ENCODE results near the gene ASXL1. TPM values are rescaled to one million over a fixed set of nuclear protein-coding genes. Genes with fewer than 3 reads are reported as not detected.

ASXL1 gene
- total and polyA plus RNA-seq, 2 experiments from 2014 or later = 10.4 to 29.0 TPM

GRCh38 chr20:32421290-32421689, 63.2 kb downstream of the ASXL1 start:
- TF ChIP-seq NANOG (IDR thresholded peaks at IDR 0.05; ENCODE audit: borderline replicate concordance) (no peak), POLR2AphosphoS5 (IDR thresholded peaks at IDR 0.05; ENCODE audit: low read depth) (no peak), ZNF114 (CRISPR knock-in tag; IDR thresholded peaks at IDR 0.05) (no peak), STAT1 (IDR thresholded peaks at IDR 0.05; ENCODE audit: unreplicated experiment) (no peak), JUNB (IDR thresholded peaks at IDR 0.05; ENCODE audit: unreplicated experiment) (no peak), CREB1 (CRISPR knock-in tag; IDR thresholded peaks at IDR 0.05; ENCODE audit: low read depth) (no peak), ETS1 (IDR thresholded peaks at IDR 0.05) (no peak), CTCF (conservative IDR thresholded peaks at IDR 0.05; ENCODE audit: low read depth in 2 of 2) (no peak), EZH2phosphoT487 (IDR thresholded peaks at IDR 0.05; ENCODE audit: unreplicated experiment) (no peak), REST (IDR thresholded peaks at IDR 0.05; ENCODE audit: unreplicated experiment) (no peak), ZNF331 (CRISPR knock-in tag; IDR thresholded peaks at IDR 0.05; ENCODE audit: low read depth) (no peak), ZNF462 (CRISPR knock-in tag; IDR thresholded peaks at IDR 0.05) (no peak), EZH2 (IDR thresholded peaks at IDR 0.05; ENCODE audit: low read depth, unreplicated experiment) (no peak)
- H3K4me1 Mint-ChIP-seq = no peaks in the 10 kb centered on the region; the same call in 1 of the 3 replicates
- H3K4me1 ChIP-seq (ENCODE audit: insufficient read depth) = no peaks in the 10 kb centered on the region
- H3K27ac Mint-ChIP-seq = no peak overlapping the region
- no peaks in the 10 kb centered on the region for H3K36me3 Mint-ChIP-seq (ENCODE audit: low read depth)
- no peak overlapping the region for H3K27ac ChIP-seq (ENCODE audit: low read depth)
- H3K4me3 Mint-ChIP-seq = no peak overlapping the region
- peaks cover 6% of the 10 kb centered on the region for H4K20me1 ChIP-seq (replicated peaks; ENCODE audit: insufficient read depth)
- H3F3A ChIP-seq (replicated peaks; ENCODE audit: low read depth) = no peaks in the 10 kb centered on the region
- ATAC-seq (no peak), DNase-seq (ENCODE audit: low spot score) (no peak)
- H3K36me3 ChIP-seq (ENCODE audit: insufficient read depth) = no peaks in the 10 kb centered on the region
- no peaks in the 10 kb centered on the region for H3K9me2 ChIP-seq (ENCODE audit: insufficient read depth)
- no peak overlapping the region for H2AFZ ChIP-seq
- no peaks in the 10 kb centered on the region for H3K79me2 ChIP-seq (replicated peaks; ENCODE audit: insufficient read depth)
- no peaks in the 10 kb centered on the region for H3K9me3 Mint-ChIP-seq
- no peaks in the 10 kb centered on the region for H3K27me3 ChIP-seq (ENCODE audit: insufficient read depth)
- H3K27me3 Mint-ChIP-seq (ENCODE audit: insufficient read depth, low read depth, poor library complexity) = no peaks in the 10 kb centered on the region
- H3K4me2 ChIP-seq = no peak overlapping the region
- no peak overlapping the region for H3K4me3 ChIP-seq

Data from GM23338 (cell line).